ENCODE data around the gene C1QTNF3.
"Not testable (repeated sequence)": the region's sequence is repeated elsewhere in the genome, so short reads cannot be mapped to it uniquely, and the experiment has no call there.

The C1QTNF3 gene

GRCh38 chr5:34031117-34031516 is 11.9 kb downstream of the C1QTNF3 start:
- no peak overlapping the region for H3K4me3 ChIP-seq (replicated peaks; ENCODE audit: low read depth, low read length)
- H3K36me3 ChIP-seq (ENCODE audit: control insufficient read depth, insufficient read depth, low read length): no peaks in the 10 kb centered on the region
- H3K27me3 ChIP-seq (replicated peaks; ENCODE audit: control insufficient read depth, insufficient read depth, low read length): no peaks in the 10 kb centered on the region
- no peak for TF ChIP-seq CTCF (IDR thresholded peaks at IDR 0.05; ENCODE audit: insufficient read depth, low read length, poor library complexity, severe bottlenecking)
- DNase-seq (ENCODE audit: extremely low read depth, insufficient read length): no peak

- not testable (repeated sequence) for DNase-seq (ENCODE audit: extremely low read depth, insufficient read length); H3K27me3 ChIP-seq (replicated peaks; ENCODE audit: control insufficient read depth, insufficient read depth, low read length); H3K4me3 ChIP-seq (replicated peaks; ENCODE audit: low read depth, low read length); H3K36me3 ChIP-seq (ENCODE audit: control insufficient read depth, insufficient read depth, low read length)
Measured at GRCh38 chr5:34030585-34030984, 12.4 kb downstream of the C1QTNF3 start.

GRCh38 chr5:34030048-34030447 is 13.0 kb downstream of the C1QTNF3 start:
- Histone ChIP-seq H3K27me3 (replicated peaks; ENCODE audit: control insufficient read depth, insufficient read depth, low read length) (no peaks in the 10 kb centered on the region), H3K36me3 (ENCODE audit: control insufficient read depth, insufficient read depth, low read length) (no peaks in the 10 kb centered on the region), H3K4me3 (replicated peaks; ENCODE audit: low read depth, low read length) (no peak overlapping the region)
- no peak for DNase-seq (ENCODE audit: extremely low read depth, insufficient read length)
- TF ChIP-seq CTCF (IDR thresholded peaks at IDR 0.05; ENCODE audit: insufficient read depth, low read length, poor library complexity, severe bottlenecking): no peak

GRCh38 chr5:34028349-34028748 is 14.7 kb downstream of the C1QTNF3 start:
- no peak for TF ChIP-seq CTCF (IDR thresholded peaks at IDR 0.05; ENCODE audit: insufficient read depth, low read length, poor library complexity, severe bottlenecking)
- H3K27me3 ChIP-seq (replicated peaks; ENCODE audit: control insufficient read depth, insufficient read depth, low read length): no peaks in the 10 kb centered on the region
- no peak for DNase-seq (ENCODE audit: extremely low read depth, insufficient read length)
- H3K36me3 ChIP-seq (ENCODE audit: control insufficient read depth, insufficient read depth, low read length): no peaks in the 10 kb centered on the region
- H3K4me3 ChIP-seq (replicated peaks; ENCODE audit: low read depth, low read length): no peak overlapping the region

GRCh38 chr5:34026089-34026761 is 16.8 kb downstream of the C1QTNF3 start:
- no peak for TF ChIP-seq CTCF (IDR thresholded peaks at IDR 0.05; ENCODE audit: insufficient read depth, low read length, poor library complexity, severe bottlenecking)
- no peaks in the 10 kb centered on the region for H3K36me3 ChIP-seq (ENCODE audit: control insufficient read depth, insufficient read depth, low read length)
- H3K4me3 ChIP-seq (replicated peaks; ENCODE audit: low read depth, low read length): no peak overlapping the region
- DNase-seq (ENCODE audit: extremely low read depth, insufficient read length): no peak
- no peaks in the 10 kb centered on the region for H3K27me3 ChIP-seq (replicated peaks; ENCODE audit: control insufficient read depth, insufficient read depth, low read length)

- peak; percentile 9 for DNase-seq (ENCODE audit: extremely low read depth, insufficient read length)
- H3K4me3 ChIP-seq (replicated peaks; ENCODE audit: low read depth, low read length): no peak overlapping the region
- TF ChIP-seq CTCF (IDR thresholded peaks at IDR 0.05; ENCODE audit: insufficient read depth, low read length, poor library complexity, severe bottlenecking): no peak
Measured at GRCh38 chr5:34022121-34022705, 20.8 kb downstream of the C1QTNF3 start.

More at GRCh38 chr5:34022121-34022705, 20.8 kb downstream of the C1QTNF3 start:
- Histone ChIP-seq H3K36me3 (ENCODE audit: control insufficient read depth, insufficient read depth, low read length) (no peaks in the 10 kb centered on the region), H3K27me3 (replicated peaks; ENCODE audit: control insufficient read depth, insufficient read depth, low read length) (no peaks in the 10 kb centered on the region)

Data from GM06990 (cell line).